MG63 (cell line): Measurements from ENCODE around the gene SUCO. TPM values are rescaled to one million over a fixed set of nuclear protein-coding genes. Genes with fewer than 3 reads are reported as not detected.
A peak's percentile ranks its signal among the peaks of the same experiment; 100 is the strongest.
"Not testable (repeated sequence)": the region's sequence is repeated elsewhere in the genome, so short reads cannot be mapped to it uniquely, and the experiment has no call there.

Source experiments
- DNase-seq: peaks from one replicate; pipeline ENCODE4 v3.0.0-alpha.2; 2020
- H3K27me3 ChIP-seq: fragments of 250-450 bp; sonication (Bioruptor Pico); 2 replicates; pipeline ENCODE4 v1.5.1; 2020; ENCODE audit warnings: mild to moderate bottlenecking, moderate library complexity
- H3K36me3 ChIP-seq: fragments of 250-450 bp; sonication (Bioruptor Pico); 2 replicates; pipeline ENCODE4 v1.5.1; 2020; ENCODE audit warnings: mild to moderate bottlenecking, moderate library complexity
- H3K4me3 ChIP-seq: fragments of 250-450 bp; sonication (Bioruptor Pico); 2 replicates; pipeline ENCODE4 v1.5.1; 2020; ENCODE audit warnings: mild to moderate bottlenecking, moderate library complexity
- H3K9me3 ChIP-seq: fragments of 250-450 bp; sonication (Bioruptor Pico); 2 replicates; pipeline ENCODE4 v1.5.1; 2020; ENCODE audit warnings: mild to moderate bottlenecking, moderate library complexity
- total RNA-seq: library from RNA; depleted of rRNA; stranded (reverse); fragments of >200 nt; shearing (Covaris generic); gene quantifications from 2 replicates; pipeline ENCODE4 v1.2.3, GENCODE V29; 2014; ENCODE audit warnings: low replicate concordance

Gene SUCO
- total RNA-seq, 1 experiment from 2014 or later = 2.9 TPM

GRCh38 chr1:172585348-172585747 is 52.4 kb downstream of the SUCO start:
- no peak overlapping the region for H3K4me3 ChIP-seq
- H3K36me3 ChIP-seq = peaks cover 16% of the 10 kb centered on the region
- no peaks in the 10 kb centered on the region for H3K9me3 ChIP-seq
- DNase-seq = no peak
- H3K27me3 ChIP-seq = no peaks in the 10 kb centered on the region

DNA sequence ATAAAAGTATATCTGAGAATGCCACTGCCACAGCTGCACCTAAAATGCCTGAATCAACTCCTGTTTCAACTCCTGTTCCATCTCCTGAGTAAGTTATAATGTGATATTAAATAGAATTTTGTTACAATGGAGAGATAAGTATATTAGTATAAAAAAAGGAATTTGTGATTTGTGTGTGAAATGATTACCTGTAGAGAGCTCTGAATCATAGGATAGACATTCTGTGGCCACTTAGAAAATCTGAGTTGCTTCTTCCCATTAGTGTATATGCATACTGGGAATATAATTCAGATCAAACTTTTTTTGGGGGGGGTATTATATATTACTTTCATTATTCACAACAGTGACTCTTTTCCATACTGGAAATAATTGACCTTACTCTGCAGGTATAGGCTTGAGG is 52.9 kb downstream of the SUCO start:
- H3K9me3 ChIP-seq = no peaks in the 10 kb centered on the region
- no peak overlapping the region for H3K4me3 ChIP-seq
- no peaks in the 10 kb centered on the region for H3K27me3 ChIP-seq
- DNase-seq = no peak
- peaks cover 21% of the 10 kb centered on the region for H3K36me3 ChIP-seq

DNA sequence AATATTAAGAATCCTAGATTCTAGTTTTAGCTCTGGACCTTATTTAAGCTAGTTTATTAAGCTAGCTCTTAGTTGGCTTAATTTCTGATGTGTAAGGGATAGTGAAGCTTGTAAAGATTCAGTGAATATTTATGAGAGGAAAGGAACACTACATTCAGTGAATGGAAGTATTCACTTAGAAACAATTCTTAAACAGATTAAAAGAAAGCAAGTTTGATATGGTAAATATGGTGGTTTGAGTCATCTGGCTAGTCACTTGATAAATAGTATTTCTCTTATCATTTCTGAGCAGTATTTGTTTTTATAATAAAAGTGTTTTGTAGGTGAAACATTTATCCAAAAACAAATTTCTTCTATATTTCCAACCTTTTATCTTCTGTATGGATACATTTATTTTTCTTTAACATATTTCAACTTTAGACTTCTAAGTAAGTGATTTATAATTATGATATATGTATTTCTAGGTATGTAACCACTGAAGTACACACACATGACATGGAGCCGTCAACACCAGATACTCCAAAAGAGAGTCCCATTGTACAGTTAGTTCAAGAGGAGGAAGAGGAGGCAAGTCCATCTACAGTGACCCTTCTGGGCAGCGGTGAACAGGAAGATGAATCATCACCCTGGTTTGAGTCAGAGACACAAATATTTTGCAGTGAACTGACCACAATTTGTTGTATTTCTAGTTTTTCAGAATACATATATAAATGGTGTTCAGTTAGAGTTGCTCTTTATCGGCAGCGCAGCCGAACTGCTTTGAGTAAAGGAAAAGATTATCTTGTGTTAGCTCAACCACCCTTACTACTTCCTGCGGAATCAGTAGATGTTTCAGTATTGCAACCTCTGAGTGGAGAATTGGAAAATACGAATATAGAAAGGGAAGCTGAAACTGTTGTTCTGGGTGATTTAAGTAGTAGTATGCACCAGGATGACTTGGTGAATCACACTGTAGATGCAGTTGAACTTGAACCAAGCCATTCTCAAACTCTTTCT is 55.6 kb downstream of the SUCO start:
- no peak overlapping the region for H3K4me3 ChIP-seq

GRCh38 chr1:172589553-172589952 is 56.6 kb downstream of the SUCO start:
- Histone ChIP-seq H3K27me3 (no peaks in the 10 kb centered on the region), H3K9me3 (peaks cover 3% of the 10 kb centered on the region), H3K36me3 (peaks cover 46% of the 10 kb centered on the region), H3K4me3 (no peak overlapping the region)
- DNase-seq = no peak

More for the DNA sequence above, 55.6 kb downstream of the SUCO start:
- Histone ChIP-seq H3K27me3 (no peaks in the 10 kb centered on the region), H3K9me3 (peaks cover 3% of the 10 kb centered on the region), H3K36me3 (peaks cover 44% of the 10 kb centered on the region)
- DNase-seq = peak; percentile 77

- not testable (repeated sequence) for H3K27me3 ChIP-seq, H3K4me3 ChIP-seq, DNase-seq, H3K9me3 ChIP-seq
- peaks cover 60% of the 10 kb centered on the region for H3K36me3 ChIP-seq
Measured at GRCh38 chr1:172591429-172591828, 58.5 kb downstream of the SUCO start.

DNA sequence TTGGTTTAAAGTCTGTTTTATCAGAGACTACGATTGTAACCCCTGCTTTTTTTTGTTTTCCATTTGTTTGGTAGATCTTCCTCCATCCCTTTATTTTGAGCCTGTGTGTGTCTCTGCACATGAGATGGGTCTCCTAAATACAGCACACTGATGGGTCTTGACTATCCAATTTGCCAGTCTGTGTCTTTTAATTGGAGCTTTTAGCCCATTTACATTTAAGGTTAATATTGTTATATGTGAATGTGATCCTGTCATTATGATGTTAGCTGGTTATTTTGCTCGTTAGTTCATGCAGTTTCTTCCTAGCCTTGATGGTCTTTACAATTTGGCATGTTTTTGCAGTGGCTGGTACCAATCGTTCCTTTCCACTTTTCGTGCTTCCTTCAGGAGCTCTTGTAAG is 62.1 kb downstream of the SUCO start:
- H3K27me3 ChIP-seq, H3K4me3 ChIP-seq, H3K9me3 ChIP-seq, DNase-seq: not testable (repeated sequence)
- peaks cover 60% of the 10 kb centered on the region for H3K36me3 ChIP-seq

- H3K9me3 ChIP-seq, DNase-seq, H3K4me3 ChIP-seq, H3K27me3 ChIP-seq: not testable (repeated sequence)
- peaks cover 48% of the 10 kb centered on the region for H3K36me3 ChIP-seq
Measured at GRCh38 chr1:172596782-172597181, 63.8 kb downstream of the SUCO start.

GRCh38 chr1:172599912-172600311 is 67.0 kb downstream of the SUCO start:
- peaks cover 39% of the 10 kb centered on the region for H3K36me3 ChIP-seq
- 0 out of 2 replicates have a peak, but pooled peaks cover 2% of the 10 kb centered on the region for H3K9me3 ChIP-seq
- H3K27me3 ChIP-seq = no peaks in the 10 kb centered on the region
- DNase-seq = no peak
- H3K4me3 ChIP-seq = no peak overlapping the region

- 0 out of 2 replicates have a peak, but pooled peaks cover 2% of the 10 kb centered on the region for H3K9me3 ChIP-seq
- peaks cover 34% of the 10 kb centered on the region for H3K36me3 ChIP-seq
- DNase-seq = no peak
- no peaks in the 10 kb centered on the region for H3K27me3 ChIP-seq
- no peak overlapping the region for H3K4me3 ChIP-seq
Measured at GRCh38 chr1:172600615-172601014, 67.7 kb downstream of the SUCO start.

GRCh38 chr1:172601046-172601630 is 68.2 kb downstream of the SUCO start:
- Histone ChIP-seq H3K4me3 (no peak overlapping the region), H3K27me3 (no peaks in the 10 kb centered on the region), H3K36me3 (peaks cover 29% of the 10 kb centered on the region), H3K9me3 (no peaks in the 10 kb centered on the region)
- no peak for DNase-seq

DNA sequence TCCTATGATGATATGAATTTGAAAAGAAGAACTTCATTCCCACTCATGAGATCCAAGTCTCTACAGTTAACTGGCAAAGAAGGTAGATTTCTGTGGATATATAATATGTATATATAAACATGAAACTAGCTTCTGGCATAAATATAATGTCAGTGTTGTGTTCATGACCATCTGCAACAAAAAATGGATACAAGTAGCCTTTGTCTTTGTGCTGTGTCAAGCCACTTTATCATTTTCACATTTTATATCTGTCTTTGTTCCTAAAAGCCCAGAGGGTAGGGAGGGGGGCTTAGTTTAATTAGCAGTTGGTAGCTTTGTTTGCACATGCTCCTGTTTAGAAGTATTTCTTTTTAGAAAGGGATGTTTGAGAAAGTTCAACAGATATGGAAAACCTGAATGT is 69.8 kb downstream of the SUCO start:
- Histone ChIP-seq H3K4me3 (no peak overlapping the region), H3K36me3 (peaks cover 21% of the 10 kb centered on the region), H3K9me3 (no peaks in the 10 kb centered on the region), H3K27me3 (no peaks in the 10 kb centered on the region)
- DNase-seq = no peak

DNA sequence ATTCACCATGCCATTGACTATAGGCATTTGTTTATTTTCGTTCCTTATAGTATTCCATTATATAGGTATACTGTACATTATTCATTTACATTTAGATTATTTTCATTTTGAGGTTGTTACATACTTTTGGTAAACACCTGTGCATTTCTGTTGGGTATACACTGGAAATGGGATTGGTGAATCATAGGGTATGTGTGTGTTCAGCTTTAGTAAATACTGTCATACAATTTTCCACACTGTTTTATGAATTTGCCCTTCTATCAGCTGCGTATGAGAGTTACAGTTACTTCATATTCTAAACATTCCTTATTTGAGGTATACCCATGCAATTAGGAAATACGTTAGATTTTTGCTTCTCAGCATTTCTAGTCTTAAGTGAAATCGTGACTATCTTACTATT is 70.9 kb downstream of the SUCO start:
- H3K36me3 ChIP-seq = peaks cover 20% of the 10 kb centered on the region
- H3K4me3 ChIP-seq = no peak overlapping the region
- H3K27me3 ChIP-seq = no peaks in the 10 kb centered on the region
- no peaks in the 10 kb centered on the region for H3K9me3 ChIP-seq
- no peak for DNase-seq

GRCh38 chr1:172605641-172606040 is 72.7 kb downstream of the SUCO start:
- no peak for DNase-seq
- Histone ChIP-seq H3K27me3 (no peaks in the 10 kb centered on the region), H3K36me3 (peaks cover 25% of the 10 kb centered on the region), H3K4me3 (no peak overlapping the region), H3K9me3 (no peaks in the 10 kb centered on the region)

DNA sequence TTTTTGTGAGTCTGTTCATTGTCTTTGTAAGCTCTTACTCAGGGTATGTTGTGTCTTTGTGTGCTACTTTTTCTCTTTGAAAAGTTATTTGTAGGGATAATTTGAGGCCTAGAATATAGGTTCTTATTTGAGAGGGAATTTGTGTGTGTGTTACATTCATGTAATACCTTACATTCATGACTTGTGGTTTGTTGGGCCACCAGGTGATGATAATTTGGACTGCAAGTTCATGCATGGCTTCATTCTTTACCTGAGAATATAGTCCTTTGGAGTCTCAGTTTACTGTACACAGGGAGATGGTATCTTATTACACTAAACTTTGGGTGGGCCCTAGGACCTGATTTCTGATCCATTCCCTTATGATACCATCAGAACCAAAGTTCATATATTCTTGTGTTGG is 74.2 kb downstream of the SUCO start:
- DNase-seq = no peak
- Histone ChIP-seq H3K4me3 (no peak overlapping the region), H3K27me3 (no peaks in the 10 kb centered on the region), H3K9me3 (no peaks in the 10 kb centered on the region), H3K36me3 (peaks cover 31% of the 10 kb centered on the region)

GRCh38 chr1:172608098-172608601 is 75.2 kb downstream of the SUCO start:
- no peak for DNase-seq
- H3K4me3 ChIP-seq = no peak overlapping the region
- peaks cover 26% of the 10 kb centered on the region for H3K36me3 ChIP-seq
- no peaks in the 10 kb centered on the region for H3K27me3 ChIP-seq
- H3K9me3 ChIP-seq = no peaks in the 10 kb centered on the region

GRCh38 chr1:172609528-172609927 is 76.6 kb downstream of the SUCO start:
- H3K27me3 ChIP-seq = no peaks in the 10 kb centered on the region
- DNase-seq = no peak
- H3K9me3 ChIP-seq = no peaks in the 10 kb centered on the region
- no peak overlapping the region for H3K4me3 ChIP-seq
- peaks cover 23% of the 10 kb centered on the region for H3K36me3 ChIP-seq

GRCh38 chr1:172612478-172612877 is 79.5 kb downstream of the SUCO start:
- H3K27me3 ChIP-seq = no peaks in the 10 kb centered on the region

More at GRCh38 chr1:172612478-172612877, 79.5 kb downstream of the SUCO start:
- Histone ChIP-seq H3K9me3 (peaks cover 2% of the 10 kb centered on the region; the same call in 1 of the 2 replicates), H3K36me3 (peaks cover 20% of the 10 kb centered on the region), H3K4me3 (no peak overlapping the region)
- DNase-seq = no peak
